ENCODE measurements around the gene NTM.

Gene NTM

GRCh38 chr11:131683666-131684065, 313.3 kb downstream of the NTM start:
- Histone ChIP-seq H3K36me3 (ENCODE audit: control insufficient read depth, low read length) (no peaks in the 10 kb centered on the region), H3K4me1 (ENCODE audit: control insufficient read depth, low read length) (no peaks in the 10 kb centered on the region), H3K79me2 (ENCODE audit: control insufficient read depth, low read length) (no peaks in the 10 kb centered on the region), H3F3A (ENCODE audit: control insufficient read depth, insufficient read depth) (no peaks in the 10 kb centered on the region), H3K27ac (ENCODE audit: low read depth, low read length) (no peak overlapping the region), H3K9me2 (replicated peaks; ENCODE audit: control insufficient read depth, low read length) (no peaks in the 10 kb centered on the region), H3K4me2 (ENCODE audit: low read length) (no peak overlapping the region), H3K9me3 (ENCODE audit: control insufficient read depth, insufficient read depth, low read length) (no peaks in the 10 kb centered on the region), H3K4me3 (ENCODE audit: low read length) (no peak overlapping the region), H4K20me1 (ENCODE audit: control insufficient read depth, insufficient read depth, low read depth, low read length) (no peaks in the 10 kb centered on the region), H3K27me3 (ENCODE audit: control insufficient read depth, low read length) (no peaks in the 10 kb centered on the region)
- TF ChIP-seq CTCF (IDR thresholded peaks at IDR 0.05; ENCODE audit: low read depth, low read length, poor library complexity, severe bottlenecking) (no peak), EZH2phosphoT487 (IDR thresholded peaks at IDR 0.05; ENCODE audit: borderline replicate concordance, low read length) (no peak)

- no peak for TF ChIP-seq CTCF (IDR thresholded peaks at IDR 0.05; ENCODE audit: low read depth, low read length, poor library complexity, severe bottlenecking)
- no peak for TF ChIP-seq EZH2phosphoT487 (IDR thresholded peaks at IDR 0.05; ENCODE audit: borderline replicate concordance, low read length)
- Histone ChIP-seq H3K4me1 (ENCODE audit: control insufficient read depth, low read length) (no peaks in the 10 kb centered on the region), H3K36me3 (ENCODE audit: control insufficient read depth, low read length) (no peaks in the 10 kb centered on the region), H3F3A (ENCODE audit: control insufficient read depth, insufficient read depth) (no peaks in the 10 kb centered on the region), H3K27me3 (ENCODE audit: control insufficient read depth, low read length) (no peaks in the 10 kb centered on the region), H3K4me2 (ENCODE audit: low read length) (no peak overlapping the region), H3K4me3 (ENCODE audit: low read length) (no peak overlapping the region), H3K9me2 (replicated peaks; ENCODE audit: control insufficient read depth, low read length) (no peaks in the 10 kb centered on the region), H3K79me2 (ENCODE audit: control insufficient read depth, low read length) (no peaks in the 10 kb centered on the region), H3K9me3 (ENCODE audit: control insufficient read depth, insufficient read depth, low read length) (no peaks in the 10 kb centered on the region), H3K27ac (ENCODE audit: low read depth, low read length) (no peak overlapping the region), H4K20me1 (ENCODE audit: control insufficient read depth, insufficient read depth, low read depth, low read length) (no peaks in the 10 kb centered on the region)
Measured at GRCh38 chr11:131684111-131685060, 314.0 kb downstream of the NTM start.

- no peaks in the 10 kb centered on the region for H3K4me1 ChIP-seq (ENCODE audit: control insufficient read depth, low read length)
- H3K4me2 ChIP-seq (ENCODE audit: low read length), result no peak overlapping the region
Measured at GRCh38 chr11:131685206-131685605, 314.8 kb downstream of the NTM start.

More at GRCh38 chr11:131685206-131685605, 314.8 kb downstream of the NTM start:
- TF ChIP-seq CTCF (IDR thresholded peaks at IDR 0.05; ENCODE audit: low read depth, low read length, poor library complexity, severe bottlenecking) (no peak), EZH2phosphoT487 (IDR thresholded peaks at IDR 0.05; ENCODE audit: borderline replicate concordance, low read length) (no peak)
- Histone ChIP-seq H3K27ac (ENCODE audit: low read depth, low read length) (no peak overlapping the region), H3K4me3 (ENCODE audit: low read length) (no peak overlapping the region), H3K79me2 (ENCODE audit: control insufficient read depth, low read length) (no peaks in the 10 kb centered on the region), H3K36me3 (ENCODE audit: control insufficient read depth, low read length) (no peaks in the 10 kb centered on the region), H3K9me3 (ENCODE audit: control insufficient read depth, insufficient read depth, low read length) (no peaks in the 10 kb centered on the region), H3K27me3 (ENCODE audit: control insufficient read depth, low read length) (no peaks in the 10 kb centered on the region), H3F3A (ENCODE audit: control insufficient read depth, insufficient read depth) (no peaks in the 10 kb centered on the region), H4K20me1 (ENCODE audit: control insufficient read depth, insufficient read depth, low read depth, low read length) (no peaks in the 10 kb centered on the region), H3K9me2 (replicated peaks; ENCODE audit: control insufficient read depth, low read length) (no peaks in the 10 kb centered on the region)
